A549 treated with RU486 at 1 μM for 4 hours (cell line): Measurements from ENCODE around the gene SNTN. TPM values are rescaled to one million over a fixed set of nuclear protein-coding genes. Genes with fewer than 3 reads are reported as not detected.

Source experiments
- total RNA-seq: library from RNA; stranded (reverse); fragments of 200-300 nt; extraction: Qiagen RNA extraction; gene quantifications from 5 replicates; pipeline ENCODE4 v1.2.3, GENCODE V29; 2022; ENCODE audit warnings: low read depth

SNTN gene
- not detected in 5 replicates for total RNA-seq

GRCh38 chr3:63652066-63652725 is at the start of gene SNTN:
Gene SNTN, plus strand, starts transcription at chr3:63652675. Its CDS starts 13 bp downstream, at chr3:63652688.

Other genes starting within 250 kb of the SNTN start
- gene C3orf49, start 166.6 kb downstream of the SNTN start, total RNA-seq = not detected in 5 replicates
- gene THOC7, start 211.1 kb downstream of the SNTN start, total RNA-seq = 49.0 to 77.3 TPM (median 57.5 TPM) in 5 replicates
- 4.0 to 5.5 TPM (median 4.3 TPM) in 5 replicates for gene ATXN7, start 211.2 kb downstream of the SNTN start, total RNA-seq